ENCODE results near the gene CDC14B.

The CDC14B gene

GRCh38 chr9:96502539-96503373, 116.9 kb downstream of the CDC14B start:
- Histone ChIP-seq H3K27me3 (ENCODE audit: insufficient read depth, low read length, poor library complexity, severe bottlenecking) (no peaks in the 10 kb centered on the region), H3K4me3 (ENCODE audit: low read length, poor library complexity, severe bottlenecking) (no peak overlapping the region), H3K79me2 (ENCODE audit: insufficient read depth, low read length) (no peaks in the 10 kb centered on the region), H3K36me3 (ENCODE audit: insufficient read depth, low read length) (no peaks in the 10 kb centered on the region), H2AFZ (ENCODE audit: low read length) (no peak overlapping the region; the same call in 1 of the 2 replicates), H3F3A (ENCODE audit: low read depth) (no peaks in the 10 kb centered on the region), H3K9me3 (ENCODE audit: insufficient read depth, low read depth, low read length) (no peaks in the 10 kb centered on the region), H3K4me1 (ENCODE audit: insufficient read depth, low read length, poor library complexity, severe bottlenecking) (no peaks in the 10 kb centered on the region), H3K9ac (ENCODE audit: low read depth, low read length, poor library complexity, severe bottlenecking) (no peak overlapping the region), H3K9me2 (replicated peaks; ENCODE audit: low read depth, low read length) (no peaks in the 10 kb centered on the region), H4K20me1 (ENCODE audit: insufficient read depth, low read length, poor library complexity, severe bottlenecking) (no peaks in the 10 kb centered on the region), H3K4me2 (ENCODE audit: low read depth, low read length, poor library complexity, severe bottlenecking) (no peak overlapping the region)
- no peak for TF ChIP-seq EZH2phosphoT487 (IDR thresholded peaks at IDR 0.05; ENCODE audit: borderline replicate concordance)
- TF ChIP-seq CTCF (conservative IDR thresholded peaks at IDR 0.05; ENCODE audit: low read length): no peak

GRCh38 chr9:96501633-96502538, 117.8 kb downstream of the CDC14B start:
- no peaks in the 10 kb centered on the region for H3K4me1 ChIP-seq (ENCODE audit: insufficient read depth, low read length, poor library complexity, severe bottlenecking)
- H3K27me3 ChIP-seq (ENCODE audit: insufficient read depth, low read length, poor library complexity, severe bottlenecking): no peaks in the 10 kb centered on the region
- H3K9me3 ChIP-seq (ENCODE audit: insufficient read depth, low read depth, low read length): no peaks in the 10 kb centered on the region
- H3K4me2 ChIP-seq (ENCODE audit: low read depth, low read length, poor library complexity, severe bottlenecking): no peak overlapping the region
- H2AFZ ChIP-seq (ENCODE audit: low read length): no peak overlapping the region
- H3K4me3 ChIP-seq (ENCODE audit: low read length, poor library complexity, severe bottlenecking): no peak overlapping the region
- H3K9me2 ChIP-seq (replicated peaks; ENCODE audit: low read depth, low read length): no peaks in the 10 kb centered on the region
- H3K79me2 ChIP-seq (ENCODE audit: insufficient read depth, low read length): no peaks in the 10 kb centered on the region
- H3K9ac ChIP-seq (ENCODE audit: low read depth, low read length, poor library complexity, severe bottlenecking): no peak overlapping the region
- TF ChIP-seq EZH2phosphoT487 (IDR thresholded peaks at IDR 0.05; ENCODE audit: borderline replicate concordance) (no peak), CTCF (conservative IDR thresholded peaks at IDR 0.05; ENCODE audit: low read length) (no peak)
- no peaks in the 10 kb centered on the region for H3K36me3 ChIP-seq (ENCODE audit: insufficient read depth, low read length)
- H4K20me1 ChIP-seq (ENCODE audit: insufficient read depth, low read length, poor library complexity, severe bottlenecking): no peaks in the 10 kb centered on the region
- no peaks in the 10 kb centered on the region for H3F3A ChIP-seq (ENCODE audit: low read depth)

GRCh38 chr9:96500696-96501632, 118.7 kb downstream of the CDC14B start:
- no peaks in the 10 kb centered on the region for H3K27me3 ChIP-seq (ENCODE audit: insufficient read depth, low read length, poor library complexity, severe bottlenecking)
- no peak overlapping the region for H2AFZ ChIP-seq (ENCODE audit: low read length)
- H3K4me2 ChIP-seq (ENCODE audit: low read depth, low read length, poor library complexity, severe bottlenecking): no peak overlapping the region
- no peaks in the 10 kb centered on the region for H3K79me2 ChIP-seq (ENCODE audit: insufficient read depth, low read length)
- H3F3A ChIP-seq (ENCODE audit: low read depth): no peaks in the 10 kb centered on the region
- TF ChIP-seq EZH2phosphoT487 (IDR thresholded peaks at IDR 0.05; ENCODE audit: borderline replicate concordance) (no peak), CTCF (conservative IDR thresholded peaks at IDR 0.05; ENCODE audit: low read length) (no peak)
- no peaks in the 10 kb centered on the region for H4K20me1 ChIP-seq (ENCODE audit: insufficient read depth, low read length, poor library complexity, severe bottlenecking)
- no peaks in the 10 kb centered on the region for H3K4me1 ChIP-seq (ENCODE audit: insufficient read depth, low read length, poor library complexity, severe bottlenecking)
- no peaks in the 10 kb centered on the region for H3K9me2 ChIP-seq (replicated peaks; ENCODE audit: low read depth, low read length)
- H3K9me3 ChIP-seq (ENCODE audit: insufficient read depth, low read depth, low read length): no peaks in the 10 kb centered on the region
- no peak overlapping the region for H3K4me3 ChIP-seq (ENCODE audit: low read length, poor library complexity, severe bottlenecking)
- H3K9ac ChIP-seq (ENCODE audit: low read depth, low read length, poor library complexity, severe bottlenecking): no peak overlapping the region
- no peaks in the 10 kb centered on the region for H3K36me3 ChIP-seq (ENCODE audit: insufficient read depth, low read length)

Data from Loucy (cell line).